OCI-LY1 (cell line): ENCODE data around the gene FEV.

Experiments
- H2AFZ ChIP-seq: fragments of 200-600 bp; sonication (generic), shearing (Covaris generic); 2 replicates; pipeline ENCODE4 v1.6.0; 2014; ENCODE audit warnings: antibody characterized with exemption, mild to moderate bottlenecking, low read length
- H3F3A ChIP-seq: fragments of 200-600 bp; sonication (generic), shearing (Covaris generic); 2 replicates; pipeline ENCODE4 v1.6.0; 2014; ENCODE audit warnings: mild to moderate bottlenecking, antibody characterized with exemption, low read length, moderate library complexity; ENCODE audit not compliant: insufficient read depth
- H3K27ac ChIP-seq: fragments of 200-600 bp; sonication (generic); 2 replicates; pipeline ENCODE4 v1.5.1; 2014; ENCODE audit warnings: low read length, mixed run types, mild to moderate bottlenecking, low read depth; ENCODE audit not compliant: poor library complexity, severe bottlenecking
- H3K27me3 ChIP-seq: fragments of 200-600 bp; sonication (generic); 2 replicates; pipeline ENCODE4 v1.6.0; 2014; ENCODE audit warnings: antibody characterized with exemption, mild to moderate bottlenecking, low read length, moderate library complexity; ENCODE audit not compliant: insufficient read depth
- H3K36me3 ChIP-seq: fragments of 200-600 bp; sonication (generic); 2 replicates; pipeline ENCODE4 v1.6.1; 2014; ENCODE audit warnings: mild to moderate bottlenecking, antibody characterized with exemption, low read length, moderate library complexity, mixed read lengths; ENCODE audit not compliant: insufficient read depth
- H3K4me1 ChIP-seq: fragments of 200-600 bp; sonication (generic); 2 replicates; pipeline ENCODE4 v1.5.1; 2014; ENCODE audit warnings: mild to moderate bottlenecking, low read length, moderate library complexity; ENCODE audit not compliant: insufficient read depth, severe bottlenecking
- H3K4me2 ChIP-seq: fragments of 200-600 bp; sonication (generic), shearing (Covaris generic); 2 replicates; pipeline ENCODE4 v1.6.1; 2014; ENCODE audit warnings: low read length
- H3K4me3 ChIP-seq: fragments of 200-600 bp; sonication (generic); 2 replicates; pipeline ENCODE4 v1.5.1; 2014; ENCODE audit warnings: low read length, low read depth, mild to moderate bottlenecking, mixed read lengths; ENCODE audit not compliant: poor library complexity, severe bottlenecking
- H3K79me2 ChIP-seq: fragments of 200-600 bp; shearing (Covaris generic); 2 replicates; pipeline ENCODE4 v1.6.1; 2016; ENCODE audit warnings: mixed run types, low read length, mixed read lengths; ENCODE audit not compliant: insufficient read depth
- H3K9ac ChIP-seq: fragments of 200-600 bp; sonication (generic), shearing (Covaris generic); 2 replicates; pipeline ENCODE4 v1.6.1; 2014; ENCODE audit warnings: mild to moderate bottlenecking, low read length, mixed read lengths
- H3K9me2 ChIP-seq: fragments of 200-600 bp; sonication (generic), shearing (Covaris generic); 2 replicates; pipeline ENCODE4 v1.6.1; 2014; ENCODE audit warnings: low read depth, mild to moderate bottlenecking, low read length, mixed read lengths
- H3K9me3 ChIP-seq: fragments of 200-600 bp; shearing (Covaris generic); 2 replicates; pipeline ENCODE4 v1.6.1; 2014; ENCODE audit warnings: low read length, mixed read lengths
- H4K20me1 ChIP-seq: fragments of 200-600 bp; sonication (generic), shearing (Covaris generic); 2 replicates; pipeline ENCODE4 v1.6.0; 2016; ENCODE audit warnings: mild to moderate bottlenecking, low read length; ENCODE audit not compliant: insufficient read depth
- CTCF ChIP-seq: fragments of 200-600 bp; sonication (generic), shearing (Covaris generic); IDR thresholded peaks from 2 replicates; pipeline ENCODE4 v1.5.1; 2017; ENCODE audit warnings: mild to moderate bottlenecking, antibody characterized with exemption, low read length, moderate library complexity, mixed read lengths
- EZH2 ChIP-seq: fragments of 200-600 bp; sonication (generic), shearing (Covaris generic); IDR thresholded peaks from 2 replicates; pipeline ENCODE4 v1.8.0; 2017; ENCODE audit warnings: borderline replicate concordance, mixed run types, mild to moderate bottlenecking, antibody characterized with exemption, low read length, moderate library complexity, mixed read lengths

The FEV gene

GRCh38 chr2:218979846-218980734 is 4.9 kb downstream of the FEV start:
- TF ChIP-seq CTCF = peak; percentile 99
- no peak for TF ChIP-seq EZH2
- no peak overlapping the region for H3K9ac ChIP-seq
- H3K27me3 ChIP-seq = no peaks in the 10 kb centered on the region
- H2AFZ ChIP-seq = no peak overlapping the region
- H3K9me3 ChIP-seq = no peaks in the 10 kb centered on the region
- no peaks in the 10 kb centered on the region for H3F3A ChIP-seq
- no peaks in the 10 kb centered on the region for H4K20me1 ChIP-seq
- no peaks in the 10 kb centered on the region for H3K4me1 ChIP-seq
- no peaks in the 10 kb centered on the region for H3K36me3 ChIP-seq
- H3K4me2 ChIP-seq = peak overlapping the region; percentile 56
- no peak overlapping the region for H3K4me3 ChIP-seq
- no peaks in the 10 kb centered on the region for H3K9me2 ChIP-seq
- no peaks in the 10 kb centered on the region for H3K79me2 ChIP-seq
- H3K27ac ChIP-seq = no peak overlapping the region

DNA sequence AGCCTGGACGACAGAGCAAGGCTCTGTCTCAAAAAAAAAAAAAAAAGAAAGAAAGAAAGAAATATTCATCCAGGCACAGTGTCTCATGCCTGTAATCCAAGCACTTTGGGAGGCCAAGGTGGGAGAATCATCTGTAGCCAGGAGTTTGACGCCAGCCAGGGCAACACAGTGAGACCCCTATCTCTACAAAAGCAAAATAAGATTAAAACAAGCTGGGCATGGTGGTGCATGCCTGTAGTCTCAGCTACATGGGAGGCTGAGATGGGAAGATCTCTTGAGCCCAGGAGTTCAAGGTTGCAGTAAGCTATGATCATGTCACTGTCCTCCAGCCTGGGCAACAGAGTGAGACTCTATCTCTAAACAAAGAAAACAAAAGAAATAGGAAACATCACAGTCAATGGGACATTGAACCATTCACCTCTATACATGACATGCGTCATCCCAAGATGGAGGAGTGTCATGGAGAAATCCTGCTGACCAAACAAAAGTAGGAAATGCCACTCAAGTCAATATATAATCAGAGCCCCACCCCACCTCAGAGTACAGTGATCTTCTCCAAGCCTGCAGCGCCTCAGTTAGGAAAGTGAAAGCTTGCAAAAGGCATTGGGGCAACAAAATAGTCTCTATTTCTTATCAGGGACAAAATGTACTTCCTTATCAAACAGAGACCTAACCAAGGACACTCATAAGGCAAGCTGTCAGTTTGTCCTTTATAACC is 9.8 kb downstream of the FEV start:
- Histone ChIP-seq H3K4me2 (no peak overlapping the region), H3K27me3 (no peaks in the 10 kb centered on the region), H3F3A (no peaks in the 10 kb centered on the region), H3K27ac (no peak overlapping the region), H3K9me3 (no peaks in the 10 kb centered on the region), H2AFZ (no peak overlapping the region), H3K9me2 (no peaks in the 10 kb centered on the region), H4K20me1 (no peaks in the 10 kb centered on the region), H3K4me1 (no peaks in the 10 kb centered on the region), H3K9ac (no peak overlapping the region), H3K4me3 (no peak overlapping the region), H3K79me2 (no peaks in the 10 kb centered on the region), H3K36me3 (no peaks in the 10 kb centered on the region)
- TF ChIP-seq EZH2 = no peak
- no peak for TF ChIP-seq CTCF

- Histone ChIP-seq H3K4me1 (no peaks in the 10 kb centered on the region), H3K9ac (no peak overlapping the region), H3K9me3 (no peaks in the 10 kb centered on the region), H3K27ac (no peak overlapping the region), H3K79me2 (no peaks in the 10 kb centered on the region), H3F3A (no peaks in the 10 kb centered on the region), H3K36me3 (no peaks in the 10 kb centered on the region), H3K27me3 (no peaks in the 10 kb centered on the region), H3K9me2 (no peaks in the 10 kb centered on the region), H4K20me1 (no peaks in the 10 kb centered on the region), H3K4me3 (no peak overlapping the region), H3K4me2 (no peak overlapping the region), H2AFZ (no peak overlapping the region)
- TF ChIP-seq CTCF (no peak), EZH2 (no peak)
These were observed 14.1 kb downstream of the FEV start for GRCh38 chr2:218970894-218971293.
